Thoracic aorta (tissue), 2 donors: ENCODE data around the gene NEURL1. TPM values are rescaled to one million over a fixed set of nuclear protein-coding genes. Genes with fewer than 3 reads are reported as not detected.

Source experiments
- ATAC-seq: fragments of 150-250 bp; one replicate; pipeline ENCODE4 v1.8.0; 2017; ENCODE audit warnings: low read depth; ENCODE audit not compliant: insufficient number of reproducible peaks, low FRiP score
- DNase-seq: peaks from one replicate; pipeline ENCODE4 v3.0.0-alpha.2; 2020; ENCODE audit warnings: low spot score
- H3K27ac ChIP-seq, 2 donors: fragments of 200-600 bp; sonication (generic); 1 replicate in 1 of 2; 2 replicates in 1 of 2; pipeline ENCODE4 v1.5.1; 2016; ENCODE audit warnings: mild to moderate bottlenecking in 2 of 2, moderate library complexity in 2 of 2
- H3K27me3 ChIP-seq: fragments of 200-600 bp; sonication (generic); replicated peaks from 2 replicates; pipeline ENCODE4 v1.6.0; 2016; ENCODE audit warnings: mild to moderate bottlenecking; ENCODE audit not compliant: insufficient read depth
- H3K36me3 ChIP-seq: fragments of 200-600 bp; sonication (generic); one replicate; pipeline ENCODE4 v1.5.1; 2016
- H3K4me1 ChIP-seq, 2 donors: fragments of 200-600 bp; sonication (generic); 1 replicate in 1 of 2; 2 replicates in 1 of 2; pipeline versions ENCODE4 v1.5.1 to v1.6.0; 2016; ENCODE audit warnings: low read depth in 2 of 2, mild to moderate bottlenecking in 1 of 2; ENCODE audit not compliant: control insufficient read depth in 1 of 2
- H3K4me3 ChIP-seq: fragments of 200-600 bp; sonication (generic); 2 replicates; pipeline ENCODE4 v1.5.1; 2016; ENCODE audit warnings: mild to moderate bottlenecking
- H3K9me3 ChIP-seq: fragments of 200-600 bp; sonication (generic); 2 replicates; pipeline ENCODE4 v1.5.1; 2016
- CTCF ChIP-seq: fragments of 200-600 bp; sonication (generic); IDR thresholded peaks from one replicate; pipeline ENCODE4 v1.5.1; 2019; ENCODE audit warnings: antibody characterized with exemption
- total RNA-seq, 2 donors: library from RNA; depleted of rRNA; stranded (reverse); fragments of >200 nt; gene quantifications; one replicate each; pipeline versions ENCODE4 v1.1.0 to v1.2.3, GENCODE V29; 2016

Gene NEURL1
- total RNA-seq, 2 donors from 2014 or later: 0.28 TPM; not detected in 1

GRCh38 chr10:103635580-103635979, 142.1 kb downstream of the NEURL1 start:
- Histone ChIP-seq H3K27ac (peak overlapping the region; percentile 41 to 90), H3K4me1 (peaks cover 31 to 73% of the 10 kb centered on the region in 2 donors), H3K9me3 (no peaks in the 10 kb centered on the region), H3K36me3 (no peaks in the 10 kb centered on the region), H3K27me3 (no peaks in the 10 kb centered on the region), H3K4me3 (no peak overlapping the region)
- no peak for TF ChIP-seq CTCF
- ATAC-seq: no peak
- DNase-seq: no peak

GRCh38 chr10:103636492-103636891, 143.0 kb downstream of the NEURL1 start:
- Histone ChIP-seq H3K4me3 (no peak overlapping the region), H3K27ac (peak overlapping the region; percentile 90 to 97), H3K9me3 (no peaks in the 10 kb centered on the region), H3K36me3 (no peaks in the 10 kb centered on the region), H3K4me1 (peaks cover 31 to 76% of the 10 kb centered on the region in 2 donors), H3K27me3 (no peaks in the 10 kb centered on the region)
- DNase-seq: no peak
- no peak for TF ChIP-seq CTCF
- ATAC-seq: no peak

GRCh38 chr10:103637011-103637410, 143.5 kb downstream of the NEURL1 start:
- peak overlapping the region; percentile 64 for H3K4me3 ChIP-seq
- DNase-seq (no peak), ATAC-seq (no peak)
- H3K36me3 ChIP-seq: no peaks in the 10 kb centered on the region
- H3K4me1 ChIP-seq: peaks cover 31 to 74% of the 10 kb centered on the region in 2 donors
- H3K27ac ChIP-seq: peak overlapping the region; percentile 90 to 97
- H3K9me3 ChIP-seq: no peaks in the 10 kb centered on the region
- TF ChIP-seq CTCF: no peak
- H3K27me3 ChIP-seq: no peaks in the 10 kb centered on the region

- Histone ChIP-seq H3K9me3 (no peaks in the 10 kb centered on the region), H3K27ac (peak overlapping the region; percentile 90 to 97), H3K4me1 (peaks cover 31 to 63% of the 10 kb centered on the region in 2 donors), H3K36me3 (no peaks in the 10 kb centered on the region), H3K27me3 (no peaks in the 10 kb centered on the region), H3K4me3 (peak overlapping the region; percentile 64)
- DNase-seq (peak; percentile 97), ATAC-seq (peak; percentile 63)
- TF ChIP-seq CTCF: no peak
Measured at GRCh38 chr10:103637927-103638557, 144.5 kb downstream of the NEURL1 start.

- Histone ChIP-seq H3K36me3 (no peaks in the 10 kb centered on the region), H3K27me3 (no peaks in the 10 kb centered on the region), H3K4me3 (no peak overlapping the region), H3K9me3 (no peaks in the 10 kb centered on the region), H3K27ac (peak overlapping the region; percentile 90 to 97), H3K4me1 (peaks cover 31 to 61% of the 10 kb centered on the region in 2 donors)
- ATAC-seq (no peak), DNase-seq (no peak)
- TF ChIP-seq CTCF: no peak
Measured at GRCh38 chr10:103638948-103639347, 145.4 kb downstream of the NEURL1 start.
